DOHH2 (cell line): ENCODE measurements around the gene GPR108.

Experiments
- H3F3A ChIP-seq: fragments of 200-600 bp; sonication (generic), shearing (Covaris generic); 2 replicates; pipeline ENCODE4 v1.6.0; 2016; ENCODE audit warnings: antibody characterized with exemption, mild to moderate bottlenecking; ENCODE audit not compliant: control insufficient read depth, insufficient read depth
- H3K27ac ChIP-seq: fragments of 200-600 bp; sonication (generic); 2 replicates; pipeline ENCODE4 v1.5.1; 2014; ENCODE audit warnings: low read depth, mild to moderate bottlenecking, low read length, moderate library complexity
- H3K27me3 ChIP-seq: fragments of 200-600 bp; sonication (generic); 2 replicates; pipeline ENCODE4 v1.6.1; 2014; ENCODE audit warnings: mild to moderate bottlenecking, low read length, mixed read lengths; ENCODE audit not compliant: control insufficient read depth
- H3K36me3 ChIP-seq: fragments of 200-600 bp; sonication (generic); 2 replicates; pipeline ENCODE4 v1.6.1; 2014; ENCODE audit warnings: mild to moderate bottlenecking, low read length, moderate library complexity, mixed read lengths; ENCODE audit not compliant: control insufficient read depth
- H3K4me1 ChIP-seq: fragments of 200-600 bp; sonication (generic); 2 replicates; pipeline ENCODE4 v1.6.1; 2014; ENCODE audit warnings: mild to moderate bottlenecking, low read length, mixed read lengths; ENCODE audit not compliant: control insufficient read depth
- H3K4me2 ChIP-seq: fragments of 200-600 bp; sonication (generic); 2 replicates; pipeline ENCODE4 v1.6.0; 2014; ENCODE audit warnings: mild to moderate bottlenecking, low read length, moderate library complexity
- H3K4me3 ChIP-seq: fragments of 200-600 bp; sonication (generic); 2 replicates; pipeline ENCODE4 v1.5.1; 2014; ENCODE audit warnings: mild to moderate bottlenecking, low read length, mixed read lengths
- H3K79me2 ChIP-seq: fragments of 200-600 bp; sonication (generic); 2 replicates; pipeline ENCODE4 v1.6.1; 2014; ENCODE audit warnings: mild to moderate bottlenecking, low read length, mixed read lengths; ENCODE audit not compliant: control insufficient read depth
- H3K9me2 ChIP-seq: fragments of 200-600 bp; sonication (generic); replicated peaks from 2 replicates; pipeline ENCODE4 v1.6.1; 2014; ENCODE audit warnings: mild to moderate bottlenecking, low read length, mixed read lengths; ENCODE audit not compliant: control insufficient read depth
- H3K9me3 ChIP-seq: fragments of 200-600 bp; sonication (generic); 2 replicates; pipeline ENCODE4 v1.6.1; 2014; ENCODE audit warnings: antibody characterized with exemption, low read length, mixed read lengths; ENCODE audit not compliant: control insufficient read depth, insufficient read depth
- H4K20me1 ChIP-seq: fragments of 200-600 bp; sonication (generic); 2 replicates; pipeline ENCODE4 v1.6.0; 2014; ENCODE audit warnings: low read depth, mild to moderate bottlenecking, antibody characterized with exemption, low read length, moderate library complexity; ENCODE audit not compliant: control insufficient read depth, insufficient read depth
- CTCF ChIP-seq: fragments of 200-600 bp; sonication (generic); IDR thresholded peaks from one replicate; pipeline ENCODE4 v1.5.1; 2014; ENCODE audit warnings: antibody characterized with exemption, mild to moderate bottlenecking, low read depth, low read length; ENCODE audit not compliant: poor library complexity, severe bottlenecking
- EZH2phosphoT487 ChIP-seq: fragments of 200-600 bp; sonication (generic); IDR thresholded peaks from 2 replicates; pipeline ENCODE4 v1.6.1; 2017; ENCODE audit warnings: borderline replicate concordance, mild to moderate bottlenecking, antibody characterized with exemption, low read length, moderate library complexity, mixed read lengths

GPR108 gene

GRCh38 chr19:6687114-6687513 is 50.3 kb downstream of the GPR108 start:
- Histone ChIP-seq H3K9me2 (no peaks in the 10 kb centered on the region), H3K27ac (no peak overlapping the region), H3K4me1 (peaks cover 5% of the 10 kb centered on the region), H3K79me2 (no peaks in the 10 kb centered on the region), H3K4me2 (no peak overlapping the region), H3K4me3 (no peak overlapping the region), H4K20me1 (no peaks in the 10 kb centered on the region), H3K9me3 (peaks cover 4% of the 10 kb centered on the region; the same call in 1 of the 2 replicates), H3F3A (no peaks in the 10 kb centered on the region), H3K27me3 (peaks cover 26% of the 10 kb centered on the region), H3K36me3 (no peaks in the 10 kb centered on the region)
- TF ChIP-seq EZH2phosphoT487 (no peak), CTCF (no peak)

GRCh38 chr19:6686628-6686975 is 50.8 kb downstream of the GPR108 start:
- no peak for TF ChIP-seq EZH2phosphoT487
- TF ChIP-seq CTCF, result no peak
- H3K27me3 ChIP-seq, result peaks cover 31% of the 10 kb centered on the region
- no peaks in the 10 kb centered on the region for H3F3A ChIP-seq
- no peaks in the 10 kb centered on the region for H3K36me3 ChIP-seq
- no peaks in the 10 kb centered on the region for H4K20me1 ChIP-seq
- no peaks in the 10 kb centered on the region for H3K9me2 ChIP-seq
- H3K4me1 ChIP-seq, result peaks cover 5% of the 10 kb centered on the region
- H3K4me2 ChIP-seq, result no peak overlapping the region
- no peak overlapping the region for H3K27ac ChIP-seq
- H3K9me3 ChIP-seq, result peaks cover 4% of the 10 kb centered on the region; the same call in 1 of the 2 replicates
- no peak overlapping the region for H3K4me3 ChIP-seq
- H3K79me2 ChIP-seq, result no peaks in the 10 kb centered on the region

GRCh38 chr19:6685962-6686627 is 51.3 kb downstream of the GPR108 start:
- Histone ChIP-seq H3K4me3 (no peak overlapping the region), H3K27ac (no peak overlapping the region), H4K20me1 (no peaks in the 10 kb centered on the region), H3K27me3 (peaks cover 33% of the 10 kb centered on the region), H3K9me2 (no peaks in the 10 kb centered on the region), H3K9me3 (peaks cover 4% of the 10 kb centered on the region; the same call in 1 of the 2 replicates), H3K4me1 (peaks cover 5% of the 10 kb centered on the region), H3F3A (no peaks in the 10 kb centered on the region), H3K4me2 (no peak overlapping the region), H3K36me3 (no peaks in the 10 kb centered on the region), H3K79me2 (no peaks in the 10 kb centered on the region)
- TF ChIP-seq EZH2phosphoT487, result no peak
- TF ChIP-seq CTCF, result no peak
